ENCODE data around the gene SLC6A3.

Gene SLC6A3

DNA sequence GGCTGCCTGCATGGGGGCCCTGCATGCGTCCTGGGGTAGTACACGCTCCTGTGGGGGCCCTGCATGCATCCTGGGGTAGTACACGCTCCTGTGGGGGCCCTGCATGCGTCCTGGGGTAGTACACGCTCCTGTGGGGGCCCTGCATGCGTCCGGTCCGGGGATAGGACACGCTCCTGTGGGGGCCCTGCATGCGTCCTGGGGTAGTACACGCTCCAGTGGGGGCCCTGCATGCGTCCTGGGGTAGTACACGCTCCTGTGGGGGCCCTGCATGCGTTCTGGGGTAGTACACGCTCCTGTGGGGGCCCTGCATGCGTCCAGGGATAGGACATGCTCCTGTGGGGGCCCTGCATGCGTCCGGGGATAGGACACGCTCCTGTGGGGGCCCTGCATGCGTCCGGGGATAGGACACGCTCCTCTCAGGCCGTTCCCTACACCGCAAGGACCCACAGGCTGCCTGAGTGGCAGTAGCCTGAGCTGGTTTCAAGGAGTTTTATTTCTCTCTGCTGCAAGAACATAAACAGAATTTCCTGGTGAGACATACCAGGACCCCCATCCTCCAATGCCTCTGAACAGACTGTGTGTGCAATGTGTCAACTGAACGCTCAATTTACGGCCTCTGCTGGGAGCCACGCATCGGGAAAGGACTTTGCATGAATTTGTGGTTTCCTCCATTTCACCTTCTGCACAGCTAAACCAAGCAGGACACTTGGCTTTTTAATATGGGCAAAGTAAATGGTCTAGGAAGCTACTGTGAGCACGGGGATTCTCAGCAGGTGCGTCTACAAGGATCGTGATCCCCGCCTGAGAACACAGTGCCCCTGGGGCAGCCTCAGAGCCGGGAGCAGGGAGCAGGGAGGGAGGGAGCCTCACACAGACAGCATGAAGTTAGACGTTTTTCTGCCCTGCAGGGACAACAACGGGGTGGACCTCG lies 51.4 kb downstream of the SLC6A3 start:
- TF ChIP-seq, protein P1, sequence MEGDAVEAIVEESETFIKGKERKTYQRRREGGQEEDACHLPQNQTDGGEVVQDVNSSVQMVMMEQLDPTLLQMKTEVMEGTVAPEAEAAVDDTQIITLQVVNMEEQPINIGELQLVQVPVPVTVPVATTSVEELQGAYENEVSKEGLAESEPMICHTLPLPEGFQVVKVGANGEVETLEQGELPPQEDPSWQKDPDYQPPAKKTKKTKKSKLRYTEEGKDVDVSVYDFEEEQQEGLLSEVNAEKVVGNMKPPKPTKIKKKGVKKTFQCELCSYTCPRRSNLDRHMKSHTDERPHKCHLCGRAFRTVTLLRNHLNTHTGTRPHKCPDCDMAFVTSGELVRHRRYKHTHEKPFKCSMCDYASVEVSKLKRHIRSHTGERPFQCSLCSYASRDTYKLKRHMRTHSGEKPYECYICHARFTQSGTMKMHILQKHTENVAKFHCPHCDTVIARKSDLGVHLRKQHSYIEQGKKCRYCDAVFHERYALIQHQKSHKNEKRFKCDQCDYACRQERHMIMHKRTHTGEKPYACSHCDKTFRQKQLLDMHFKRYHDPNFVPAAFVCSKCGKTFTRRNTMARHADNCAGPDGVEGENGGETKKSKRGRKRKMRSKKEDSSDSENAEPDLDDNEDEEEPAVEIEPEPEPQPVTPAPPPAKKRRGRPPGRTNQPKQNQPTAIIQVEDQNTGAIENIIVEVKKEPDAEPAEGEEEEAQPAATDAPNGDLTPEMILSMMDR (conservative IDR thresholded peaks at IDR 0.05; ENCODE audit: low read depth, low read length), result no peak
- H3K27me3 ChIP-seq (ENCODE audit: insufficient read depth, low read depth), result peaks cover 88% of the 10 kb centered on the region
- H3K9ac ChIP-seq, result no peak overlapping the region
- no peak overlapping the region for H2AFZ ChIP-seq (ENCODE audit: low read depth)
- H3K4me1 ChIP-seq (ENCODE audit: low read depth, poor library complexity, severe bottlenecking), result no peaks in the 10 kb centered on the region
- H3K36me3 ChIP-seq (ENCODE audit: insufficient read depth), result no peaks in the 10 kb centered on the region
- H3K27ac ChIP-seq, result no peak overlapping the region
- no peaks in the 10 kb centered on the region for H4K20me1 ChIP-seq (ENCODE audit: insufficient read depth)
- no peaks in the 10 kb centered on the region for H3K79me2 ChIP-seq (ENCODE audit: insufficient read depth, low read depth)
- no peak overlapping the region for H3K4me2 ChIP-seq
- H3K4me3 ChIP-seq (IDR thresholded peaks at IDR 0.05; ENCODE audit: insufficient read depth, low read depth, low read length), result no peak overlapping the region

DNA sequence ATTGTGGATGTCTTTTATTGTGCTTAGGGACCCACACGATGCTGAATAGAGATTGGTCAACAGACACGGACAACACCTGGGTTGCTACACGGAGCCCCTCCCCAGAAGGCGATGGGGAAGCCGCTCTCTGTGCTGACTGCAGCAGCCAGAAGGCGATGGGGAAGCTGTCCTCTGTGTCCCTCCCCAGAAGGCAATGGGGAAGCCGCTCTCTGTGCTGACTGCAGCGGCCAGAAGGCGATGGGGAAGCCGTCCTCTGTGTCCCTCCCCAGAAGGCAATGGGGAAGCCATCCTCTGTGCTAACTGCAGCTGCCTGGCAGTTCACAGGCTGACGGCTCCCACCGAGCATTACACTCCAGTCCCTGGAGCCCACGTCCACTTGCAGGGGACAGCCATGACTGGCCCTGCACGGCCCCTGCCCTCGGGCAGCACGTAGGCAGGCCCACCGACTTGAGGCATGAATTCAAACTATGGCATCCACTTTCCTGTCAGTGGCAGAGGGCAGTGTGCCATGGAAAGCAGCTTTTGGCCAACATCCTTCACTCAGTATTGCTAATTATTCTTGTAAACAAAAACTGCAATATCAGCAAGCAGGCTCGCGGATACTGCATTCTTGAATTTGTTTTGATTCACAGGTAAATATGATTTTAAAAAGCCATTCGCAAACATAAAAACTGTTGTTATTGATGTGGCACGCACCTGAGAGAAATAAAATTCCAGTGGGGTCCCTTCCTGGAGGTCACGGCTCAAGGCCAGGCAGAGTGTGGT lies 52.3 kb downstream of the SLC6A3 start:
- H2AFZ ChIP-seq (ENCODE audit: low read depth), result no peak overlapping the region
- H3K27ac ChIP-seq, result no peak overlapping the region
- H3K79me2 ChIP-seq (ENCODE audit: insufficient read depth, low read depth), result no peaks in the 10 kb centered on the region
- no peaks in the 10 kb centered on the region for H3K36me3 ChIP-seq (ENCODE audit: insufficient read depth)
- no peaks in the 10 kb centered on the region for H3K4me1 ChIP-seq (ENCODE audit: low read depth, poor library complexity, severe bottlenecking)
- no peak overlapping the region for H3K9ac ChIP-seq
- TF ChIP-seq, protein P1 (conservative IDR thresholded peaks at IDR 0.05; ENCODE audit: low read depth, low read length), result no peak
- H3K27me3 ChIP-seq (ENCODE audit: insufficient read depth, low read depth), result peaks cover 91% of the 10 kb centered on the region
- no peak overlapping the region for H3K4me2 ChIP-seq
- no peaks in the 10 kb centered on the region for H4K20me1 ChIP-seq (ENCODE audit: insufficient read depth)
- H3K4me3 ChIP-seq (IDR thresholded peaks at IDR 0.05; ENCODE audit: insufficient read depth, low read depth, low read length), result no peak overlapping the region

DNA sequence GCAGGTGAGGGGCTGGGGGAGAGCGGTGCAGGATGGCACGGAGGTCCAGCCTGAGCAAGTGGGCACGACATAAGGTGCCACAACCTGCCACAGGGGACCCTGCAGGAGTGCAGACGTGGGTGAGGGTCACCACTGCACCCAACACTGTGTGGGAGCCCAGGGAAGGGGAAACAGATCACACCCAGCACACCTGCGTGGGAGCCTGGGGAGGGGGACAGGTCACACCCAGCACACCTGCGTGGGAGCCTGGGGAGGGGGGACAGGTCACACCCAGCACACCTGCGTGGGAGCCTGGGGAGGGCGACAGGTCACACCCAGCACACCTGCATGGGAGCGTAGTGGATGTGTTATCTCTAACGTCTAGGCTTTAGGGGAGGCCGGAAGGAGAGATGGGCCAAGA lies 53.0 kb downstream of the SLC6A3 start:
- TF ChIP-seq, protein P1 (conservative IDR thresholded peaks at IDR 0.05; ENCODE audit: low read depth, low read length), result no peak
- Histone ChIP-seq H3K4me1 (ENCODE audit: low read depth, poor library complexity, severe bottlenecking) (peaks cover 4% of the 10 kb centered on the region), H4K20me1 (ENCODE audit: insufficient read depth) (no peaks in the 10 kb centered on the region), H3K27me3 (ENCODE audit: insufficient read depth, low read depth) (peaks cover 89% of the 10 kb centered on the region), H3K4me2 (no peak overlapping the region), H3K27ac (no peak overlapping the region), H3K79me2 (ENCODE audit: insufficient read depth, low read depth) (no peaks in the 10 kb centered on the region), H3K36me3 (ENCODE audit: insufficient read depth) (no peaks in the 10 kb centered on the region), H2AFZ (ENCODE audit: low read depth) (no peak overlapping the region), H3K9ac (no peak overlapping the region), H3K4me3 (IDR thresholded peaks at IDR 0.05; ENCODE audit: insufficient read depth, low read depth, low read length) (no peak overlapping the region)

DNA sequence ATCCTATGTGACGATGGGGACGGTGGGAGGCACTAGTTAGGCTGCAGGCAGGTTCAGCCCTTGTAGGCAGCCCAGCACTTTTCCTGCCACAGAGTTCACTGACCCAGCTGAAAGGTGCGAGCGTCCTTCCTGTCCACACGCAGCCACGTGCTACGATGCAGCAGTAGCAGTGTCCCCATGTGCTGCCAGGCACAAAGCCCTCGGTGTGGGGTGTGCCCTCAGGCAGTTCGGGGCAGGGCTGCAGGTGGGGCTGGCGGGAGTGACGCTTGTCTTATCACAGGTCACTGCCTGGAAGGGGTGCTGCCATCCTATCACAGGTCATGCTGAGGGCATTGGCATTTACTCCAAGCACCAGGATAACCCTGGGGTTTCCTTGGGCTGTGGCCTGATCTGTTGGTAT lies 53.5 kb downstream of the SLC6A3 start:
- no peak overlapping the region for H2AFZ ChIP-seq (ENCODE audit: low read depth)
- H3K4me1 ChIP-seq (ENCODE audit: low read depth, poor library complexity, severe bottlenecking), result peaks cover 10% of the 10 kb centered on the region
- no peaks in the 10 kb centered on the region for H4K20me1 ChIP-seq (ENCODE audit: insufficient read depth)
- no peaks in the 10 kb centered on the region for H3K79me2 ChIP-seq (ENCODE audit: insufficient read depth, low read depth)
- TF ChIP-seq, protein P1 (conservative IDR thresholded peaks at IDR 0.05; ENCODE audit: low read depth, low read length), result no peak
- no peak overlapping the region for H3K9ac ChIP-seq
- no peak overlapping the region for H3K27ac ChIP-seq
- no peak overlapping the region for H3K4me2 ChIP-seq
- H3K4me3 ChIP-seq (IDR thresholded peaks at IDR 0.05; ENCODE audit: insufficient read depth, low read depth, low read length), result no peak overlapping the region
- H3K27me3 ChIP-seq (ENCODE audit: insufficient read depth, low read depth), result peaks cover 87% of the 10 kb centered on the region
- H3K36me3 ChIP-seq (ENCODE audit: insufficient read depth), result no peaks in the 10 kb centered on the region
